DMS153 treated with DMSO at 0.1 percent for 48 hours (cell line): ENCODE data around the gene BOD1L1.

Experiments used
- DNase-seq: peaks from one replicate; lab custom pipeline; 2025; ENCODE audit not compliant: unreplicated experiment; lab: John Stamatoyannopoulos, UW

BOD1L1 gene

DNA sequence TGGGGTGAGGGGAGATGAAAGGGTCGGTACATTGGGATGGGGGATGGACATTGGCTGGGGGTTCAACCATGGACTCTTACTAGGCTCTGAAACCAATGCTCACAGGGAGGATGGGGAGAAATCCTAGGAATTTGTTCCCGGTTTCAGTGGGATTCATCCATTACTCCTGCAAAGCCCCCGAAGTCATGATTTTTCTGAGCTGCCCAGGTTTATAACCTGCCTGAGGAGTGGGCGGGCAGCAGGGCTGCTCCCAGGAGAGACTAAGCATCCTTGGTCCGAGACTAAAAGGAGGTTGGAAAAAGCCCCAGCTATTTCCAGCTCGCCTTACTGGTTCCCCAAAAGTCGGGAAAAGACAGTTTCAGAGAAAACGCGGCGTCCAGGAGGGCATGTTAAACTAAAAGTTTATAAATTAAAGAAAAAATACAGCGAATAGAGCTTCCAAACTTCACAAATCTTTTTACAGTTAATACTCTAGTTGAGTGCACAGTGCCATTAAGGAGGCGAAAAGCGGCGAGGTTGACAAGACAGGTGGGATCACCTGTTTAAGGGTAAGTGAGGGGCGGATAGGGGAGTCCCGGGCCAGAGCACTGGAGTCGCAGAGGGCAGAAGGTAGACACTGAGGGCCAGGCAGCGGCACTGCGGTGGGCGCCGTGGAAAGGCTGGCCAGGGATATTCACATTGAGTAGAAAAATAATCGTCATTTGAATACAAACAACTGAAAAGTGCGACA lies 86.9 kb downstream of the BOD1L1 start:
- DNase-seq: no peak

DNA sequence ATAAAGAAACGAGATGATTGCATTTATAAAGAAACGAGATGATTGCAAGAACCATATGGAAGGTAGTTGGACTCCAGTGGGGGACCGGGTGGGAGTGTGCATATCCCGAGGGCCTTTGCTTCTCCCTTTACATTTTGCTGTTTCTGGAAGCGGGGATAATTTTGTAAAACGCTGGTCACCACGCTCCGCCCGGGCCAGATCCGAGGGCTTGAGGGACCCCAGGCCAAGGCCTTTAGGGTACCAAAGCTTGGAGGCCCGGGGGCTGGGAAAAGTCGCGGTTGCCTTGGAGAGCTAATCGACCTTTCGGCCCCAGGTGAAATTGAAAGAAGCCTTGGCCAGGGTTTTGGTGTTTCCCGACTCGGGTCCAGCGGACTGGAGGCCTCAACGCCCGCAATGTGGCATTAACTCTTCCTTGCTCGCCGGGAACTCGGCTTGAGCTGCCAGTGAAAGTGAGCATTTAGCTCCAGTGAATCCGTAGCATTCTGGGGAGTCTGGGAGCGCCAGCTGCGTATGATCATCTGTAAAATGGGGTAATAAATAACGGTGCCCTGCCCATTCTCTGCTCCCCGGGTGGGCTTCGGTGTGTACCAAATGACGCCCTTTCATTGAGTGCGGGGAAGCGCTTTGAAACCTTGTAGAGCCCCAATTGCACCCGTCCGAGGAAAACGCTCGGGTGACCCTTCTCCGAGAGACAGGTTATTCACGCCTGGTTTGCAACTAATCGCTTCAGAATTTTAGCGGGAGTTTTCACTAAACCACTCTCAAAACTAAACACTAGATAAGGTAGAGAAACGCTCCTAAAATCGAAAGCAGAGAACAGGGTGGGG lies 87.7 kb downstream of the BOD1L1 start:
- no peak for DNase-seq

DNA sequence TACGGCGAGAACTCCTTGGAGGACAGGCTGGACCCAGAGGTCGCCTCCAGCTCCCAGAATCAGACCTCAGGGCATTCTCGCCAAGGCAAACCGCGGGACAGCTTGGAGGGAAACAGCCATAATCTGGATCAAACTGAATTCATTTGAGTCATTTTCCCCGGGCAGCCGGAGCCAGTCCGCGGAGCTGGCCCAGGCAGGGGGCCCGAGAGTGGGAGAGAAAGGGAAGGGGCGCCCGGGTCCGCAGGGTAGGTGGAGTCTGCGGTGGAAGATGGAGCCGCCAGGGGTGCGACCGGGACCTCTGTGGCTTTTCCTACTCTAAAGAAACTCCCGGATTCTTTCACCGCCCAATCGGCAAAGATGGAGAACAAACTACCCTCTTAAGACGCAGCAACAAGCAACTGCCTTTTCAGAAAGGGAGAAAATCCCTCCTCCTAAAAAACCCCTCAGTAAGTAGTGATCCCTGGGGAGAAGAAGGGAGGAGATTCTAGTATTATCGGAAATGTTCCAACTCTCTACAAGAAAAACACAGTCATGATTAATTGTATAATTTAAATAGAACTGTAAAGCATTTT lies 88.4 kb downstream of the BOD1L1 start:
- DNase-seq: no peak

- no peak for DNase-seq
Measured at GRCh38 chr4:13538427-13538973, 89.0 kb downstream of the BOD1L1 start.

DNA sequence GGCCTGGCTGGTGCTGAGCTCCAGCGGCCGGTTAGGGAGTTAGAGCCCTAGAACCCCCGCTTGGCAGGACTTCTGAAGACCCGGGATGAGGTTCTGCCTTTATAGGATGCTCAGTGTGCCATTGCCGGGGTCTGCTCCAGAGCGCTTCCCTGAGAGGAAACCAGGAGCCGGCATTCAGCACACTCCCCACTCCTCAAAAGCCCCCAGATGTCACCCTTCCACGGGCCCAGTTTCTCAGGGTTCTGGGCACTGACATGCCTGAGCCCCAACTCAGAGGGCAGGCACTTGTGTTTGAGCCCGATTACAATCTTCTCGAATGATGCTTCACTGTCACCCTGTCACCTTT lies 89.7 kb downstream of the BOD1L1 start:
- no peak for DNase-seq

- no peak for DNase-seq
Measured at GRCh38 chr4:13537011-13537831, 90.3 kb downstream of the BOD1L1 start.

GRCh38 chr4:13536607-13537006 lies 90.9 kb downstream of the BOD1L1 start:
- no peak for DNase-seq

GRCh38 chr4:13535708-13536361 lies 91.7 kb downstream of the BOD1L1 start:
- DNase-seq: no peak

DNA sequence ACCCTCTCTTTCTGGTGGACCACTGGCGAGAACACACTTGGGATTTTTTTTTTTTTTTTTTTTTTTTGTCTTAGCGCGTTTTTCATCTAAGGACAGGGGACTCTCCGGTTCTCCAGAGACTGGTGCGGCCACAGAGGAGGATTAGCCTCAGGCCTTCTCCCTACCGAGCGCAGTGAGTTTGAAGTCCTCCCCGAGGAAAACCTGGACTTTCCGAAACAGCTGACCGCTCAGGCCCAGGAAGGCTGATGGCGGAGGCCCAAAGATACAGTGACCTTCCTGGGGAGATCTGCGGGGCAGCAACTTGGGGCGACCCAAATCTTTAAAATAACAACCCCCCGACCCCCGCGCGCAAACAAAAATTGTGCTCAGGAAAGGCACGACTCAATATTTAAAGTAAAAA lies 92.4 kb downstream of the BOD1L1 start:
- DNase-seq: no peak

GRCh38 chr4:13534344-13535063 lies 93.0 kb downstream of the BOD1L1 start:
- no peak for DNase-seq

GRCh38 chr4:13533670-13534343 lies 93.7 kb downstream of the BOD1L1 start:
- no peak for DNase-seq

DNA sequence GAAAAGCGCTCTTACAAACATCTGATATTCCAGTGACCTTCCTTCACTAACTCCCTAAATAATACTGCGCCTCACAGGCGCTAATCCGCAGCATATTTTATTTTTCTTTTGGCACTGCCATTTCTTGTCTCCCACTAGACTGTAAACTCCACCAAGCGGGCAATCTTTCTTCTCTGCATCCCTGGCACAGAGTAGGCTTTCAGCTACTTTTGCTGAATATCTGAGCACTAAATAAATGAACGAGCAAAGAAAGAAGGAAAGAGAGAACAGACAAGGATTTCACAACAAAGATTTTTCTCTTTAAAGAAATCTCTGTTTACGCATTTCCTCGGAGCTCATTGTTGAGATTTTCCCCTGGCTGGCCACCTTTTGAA lies 95.9 kb downstream of the BOD1L1 start:
- no peak for DNase-seq

DNA sequence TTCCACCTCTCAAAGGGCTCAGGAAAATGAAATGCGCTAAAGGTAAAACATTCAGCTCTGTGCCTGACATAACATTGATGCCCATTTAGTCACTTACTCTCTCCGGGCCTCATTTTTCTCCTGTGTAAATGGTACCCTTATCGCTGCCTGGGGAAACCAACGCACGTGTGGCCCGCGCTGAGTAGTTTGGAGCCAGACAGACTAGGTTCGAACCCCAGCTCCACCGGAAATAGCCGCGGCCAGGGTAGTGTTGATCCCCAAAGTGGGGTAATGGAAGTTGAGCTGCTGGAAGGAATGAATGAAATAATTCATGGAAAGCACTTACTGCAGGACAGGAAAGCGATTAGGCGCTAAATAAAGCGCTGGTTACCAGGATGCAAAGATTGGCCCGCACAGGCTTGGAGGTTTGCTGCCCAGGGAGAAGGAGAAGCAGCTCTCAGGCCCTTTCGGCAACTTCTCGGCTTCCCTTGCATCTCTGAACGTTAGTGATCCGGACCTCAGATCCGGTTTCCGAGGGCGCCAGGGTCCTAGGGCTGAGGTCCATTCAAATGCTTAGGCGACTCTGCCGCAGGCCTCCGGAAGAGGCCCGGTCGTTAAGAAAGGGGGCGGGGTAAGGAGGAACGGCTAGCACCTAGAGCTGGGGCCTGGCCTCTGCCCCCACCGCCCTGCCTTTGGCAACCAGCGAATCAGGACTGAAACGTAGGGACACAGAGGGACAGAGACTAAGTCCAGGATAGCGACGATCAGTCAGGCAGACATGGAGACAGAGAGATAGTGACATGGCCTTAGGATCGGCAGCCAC lies 96.5 kb downstream of the BOD1L1 start:
- DNase-seq: no peak

DNA sequence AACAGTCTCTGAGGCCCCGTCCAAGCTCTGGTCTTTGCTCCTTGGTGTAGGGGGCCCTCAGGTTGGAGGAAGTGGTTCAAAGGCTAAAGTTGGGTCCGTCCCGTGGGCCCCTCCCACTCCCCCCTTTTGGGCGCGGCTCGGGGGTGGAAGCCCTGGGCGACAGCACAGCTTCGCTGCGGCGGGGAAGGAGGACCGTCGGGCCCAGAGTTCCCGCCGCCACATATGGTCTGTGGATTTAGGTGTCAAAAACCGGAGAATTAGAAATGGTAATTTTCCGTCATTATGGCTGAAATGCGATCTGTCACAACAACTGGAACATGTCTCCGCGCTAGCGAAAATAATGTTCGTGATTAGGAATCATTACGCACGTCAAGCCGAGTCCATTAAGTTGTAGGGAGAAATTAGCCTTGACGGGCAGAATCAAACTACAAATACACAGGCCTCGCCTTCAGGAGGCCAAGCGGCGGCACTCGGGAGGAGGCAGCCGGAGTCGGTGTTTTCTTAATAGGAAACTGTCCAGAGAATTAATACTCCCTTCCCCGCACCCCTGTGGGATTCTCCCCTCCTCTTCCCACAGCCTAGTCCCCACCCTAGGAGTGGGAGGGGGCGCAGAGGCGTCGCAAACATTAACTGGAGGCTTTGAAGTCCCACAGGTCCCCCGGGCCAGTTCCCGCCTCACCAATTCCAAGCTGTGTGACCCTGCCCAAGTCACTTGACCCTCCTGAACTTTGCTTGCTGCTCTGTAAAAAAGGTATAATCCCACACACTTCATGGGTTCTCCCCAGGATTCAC lies 98.2 kb downstream of the BOD1L1 start:
- no peak for DNase-seq

GRCh38 chr4:13528821-13529127 lies 98.8 kb downstream of the BOD1L1 start:
- no peak for DNase-seq

DNA sequence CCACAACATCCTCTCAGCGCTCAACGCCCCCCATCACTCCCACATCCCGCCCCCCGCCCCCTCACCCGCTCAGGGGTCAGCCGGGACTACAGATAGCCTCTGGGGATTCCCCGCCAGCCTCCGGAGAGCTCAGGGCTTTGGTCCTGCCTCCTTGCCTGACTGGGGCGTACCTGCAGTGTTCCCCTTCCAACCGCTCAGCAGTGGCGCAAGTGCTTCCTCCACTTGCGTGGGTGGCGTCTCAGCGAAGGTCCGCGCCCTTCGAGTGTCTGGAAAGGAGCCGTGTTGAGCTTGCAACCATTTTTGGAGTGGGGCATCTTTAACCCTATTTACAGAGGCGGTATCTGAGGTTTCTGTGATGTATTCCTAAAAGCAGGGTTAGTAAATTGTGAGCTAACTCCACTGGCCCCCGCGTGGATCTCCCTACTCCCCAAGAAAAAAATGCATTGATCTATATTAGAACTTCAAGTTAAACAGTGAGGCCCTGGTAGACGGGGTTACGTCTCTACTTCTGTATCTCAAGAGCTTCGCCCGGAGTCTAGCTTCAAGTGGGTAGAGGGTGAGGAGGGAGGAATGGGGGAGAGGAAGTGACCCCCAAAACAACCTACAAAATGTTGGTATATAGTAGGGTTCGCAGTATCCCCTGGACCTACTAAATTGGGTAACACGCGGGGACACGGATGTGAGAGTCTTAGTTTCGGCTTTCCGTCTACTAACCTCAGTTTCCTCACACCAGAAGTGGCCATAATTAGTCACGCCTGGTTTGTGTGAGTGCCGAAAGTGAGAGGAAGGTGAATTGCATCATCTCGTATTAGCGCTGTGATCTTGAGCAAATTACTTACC lies 99.3 kb downstream of the BOD1L1 start:
- no peak for DNase-seq
